ENCODE measurements around the gene MRAS.

Gene MRAS

GRCh38 chr3:138389841-138390581 is 41.6 kb downstream of the MRAS start:
- H3K27me3 ChIP-seq (ENCODE audit: control insufficient read depth, insufficient read depth, low read length): no peaks in the 10 kb centered on the region
- no peak overlapping the region for H3K27ac ChIP-seq (ENCODE audit: low read length)
- no peaks in the 10 kb centered on the region; the same call in 1 of the 2 replicates for H3K4me1 ChIP-seq (ENCODE audit: control insufficient read depth, insufficient read depth, low read length)
- no CpG with 5 or more reads among the region's 9 CpGs for WGBS (ENCODE audit: insufficient coverage, insufficient read length)
- H3K4me3 ChIP-seq (ENCODE audit: low read length): no peak overlapping the region
- no peaks in the 10 kb centered on the region for H3K36me3 ChIP-seq (ENCODE audit: control insufficient read depth, insufficient read depth, low read length)
- DNase-seq (ENCODE audit: low read depth, low spot score): no peak
- H3K9me3 ChIP-seq (ENCODE audit: control insufficient read depth, insufficient read depth, low read length): no peaks in the 10 kb centered on the region

DNA sequence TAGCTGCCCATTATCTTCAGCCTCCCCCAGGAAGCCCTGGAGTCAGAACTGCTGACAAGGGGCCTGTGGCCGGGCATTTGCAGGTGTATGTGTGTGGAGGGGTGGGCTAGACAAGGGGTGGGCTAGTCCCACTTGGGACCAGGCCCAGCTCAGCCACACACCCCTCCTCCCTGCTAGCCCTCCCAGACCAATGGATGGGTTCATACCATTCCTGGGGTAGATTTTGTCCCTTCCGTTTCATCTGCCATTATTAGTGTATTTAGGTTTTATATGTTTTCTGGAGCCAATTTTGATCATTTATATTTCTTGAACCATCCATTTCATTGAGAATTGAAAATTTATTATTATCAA is 42.2 kb downstream of the MRAS start:
- H3K27me3 ChIP-seq (ENCODE audit: control insufficient read depth, insufficient read depth, low read length): no peaks in the 10 kb centered on the region
- no peak overlapping the region for H3K4me3 ChIP-seq (ENCODE audit: low read length)
- H3K36me3 ChIP-seq (ENCODE audit: control insufficient read depth, insufficient read depth, low read length): no peaks in the 10 kb centered on the region
- no CpG with 5 or more reads among the region's 2 CpGs for WGBS (ENCODE audit: insufficient coverage, insufficient read length)
- no peak for DNase-seq (ENCODE audit: low read depth, low spot score)
- H3K9me3 ChIP-seq (ENCODE audit: control insufficient read depth, insufficient read depth, low read length): no peaks in the 10 kb centered on the region
- H3K4me1 ChIP-seq (ENCODE audit: control insufficient read depth, insufficient read depth, low read length): no peaks in the 10 kb centered on the region; the same call in 1 of the 2 replicates
- no peak overlapping the region for H3K27ac ChIP-seq (ENCODE audit: low read length)

DNA sequence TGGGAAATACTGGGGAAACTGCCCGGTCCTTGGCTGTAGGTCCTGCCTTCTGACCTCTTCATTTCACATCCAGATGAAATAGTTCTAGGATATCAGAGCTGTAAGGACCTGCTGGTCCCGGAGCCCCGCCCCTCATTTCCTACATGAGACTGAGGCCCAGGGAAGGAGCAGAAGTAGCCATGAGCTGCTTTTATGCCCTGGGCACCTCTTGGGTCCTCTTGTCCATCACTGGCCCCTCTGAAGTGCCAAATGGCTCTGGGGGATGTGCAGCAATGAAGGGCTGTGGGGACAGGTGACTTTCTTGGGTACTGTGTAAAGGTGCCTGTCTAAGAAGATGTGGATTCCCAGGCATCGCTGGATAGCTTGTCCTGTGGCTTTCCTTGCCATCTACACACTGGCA is 45.8 kb downstream of the MRAS start:
- DNase-seq (ENCODE audit: low read depth, low spot score): no peak
- H3K4me1 ChIP-seq (ENCODE audit: control insufficient read depth, insufficient read depth, low read length): no peaks in the 10 kb centered on the region; the same call in 1 of the 2 replicates
- H3K4me3 ChIP-seq (ENCODE audit: low read length): no peak overlapping the region
- WGBS (ENCODE audit: insufficient coverage, insufficient read length): no CpG with 5 or more reads among the region's 4 CpGs
- H3K27me3 ChIP-seq (ENCODE audit: control insufficient read depth, insufficient read depth, low read length): no peaks in the 10 kb centered on the region
- H3K36me3 ChIP-seq (ENCODE audit: control insufficient read depth, insufficient read depth, low read length): no peaks in the 10 kb centered on the region
- no peaks in the 10 kb centered on the region for H3K9me3 ChIP-seq (ENCODE audit: control insufficient read depth, insufficient read depth, low read length)
- no peak overlapping the region for H3K27ac ChIP-seq (ENCODE audit: low read length)

- Histone ChIP-seq H3K9me3 (ENCODE audit: control insufficient read depth, insufficient read depth, low read length) (no peaks in the 10 kb centered on the region), H3K4me3 (ENCODE audit: low read length) (no peak overlapping the region), H3K36me3 (ENCODE audit: control insufficient read depth, insufficient read depth, low read length) (no peaks in the 10 kb centered on the region), H3K4me1 (ENCODE audit: control insufficient read depth, insufficient read depth, low read length) (no peaks in the 10 kb centered on the region; the same call in 1 of the 2 replicates), H3K27me3 (ENCODE audit: control insufficient read depth, insufficient read depth, low read length) (no peaks in the 10 kb centered on the region), H3K27ac (ENCODE audit: low read length) (no peak overlapping the region)
- no peak for DNase-seq (ENCODE audit: low read depth, low spot score)
- no CpG with 5 or more reads among the region's 5 CpGs for WGBS (ENCODE audit: insufficient coverage, insufficient read length)
These were observed 46.3 kb downstream of the MRAS start for GRCh38 chr3:138394686-138395085.

DNA sequence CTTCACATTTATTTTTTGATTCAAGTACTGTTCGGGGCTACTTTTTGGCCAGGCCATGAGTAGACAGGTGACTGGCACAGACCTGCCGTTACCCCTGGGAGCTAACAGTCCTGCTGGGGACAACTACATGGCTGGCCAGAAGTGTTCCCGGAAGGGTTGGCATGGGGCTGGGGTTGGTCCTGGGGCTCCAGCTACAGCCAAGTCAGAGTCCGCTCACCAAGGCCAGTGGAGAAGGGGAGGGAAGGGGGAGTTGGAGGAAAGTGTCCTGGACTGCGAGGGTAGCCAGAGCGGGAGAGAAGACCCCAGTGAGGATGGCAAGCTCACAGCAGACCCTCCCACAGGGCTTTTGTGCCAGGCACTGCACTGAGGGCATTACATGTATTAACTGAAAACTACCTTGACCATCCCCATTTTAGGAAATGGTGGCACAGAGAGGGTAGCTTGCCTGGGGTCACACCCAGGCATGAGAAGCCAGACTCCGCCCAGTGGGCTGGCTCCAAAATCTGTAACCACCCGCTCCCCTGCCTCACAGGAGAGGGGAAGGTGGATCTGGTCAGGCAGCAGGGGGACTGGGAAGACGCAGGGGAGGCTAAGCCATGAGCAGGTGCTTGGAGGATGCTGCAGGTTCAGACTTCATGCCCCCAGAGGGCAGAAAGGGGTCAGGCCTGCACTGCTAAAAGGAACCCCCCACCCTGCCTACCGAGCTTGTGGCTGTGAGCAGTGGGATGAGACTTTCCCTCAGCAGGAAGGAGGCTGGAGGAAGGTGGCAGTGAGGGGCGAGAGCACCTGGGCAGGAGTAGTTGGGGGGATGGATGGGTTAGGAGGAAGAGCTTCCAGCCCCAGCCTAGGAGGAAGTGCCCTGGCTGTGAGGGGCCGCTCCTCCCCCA is 47.7 kb downstream of the MRAS start:
- DNase-seq (ENCODE audit: low read depth, low spot score): no peak
- no CpG with 5 or more reads among the region's 12 CpGs for WGBS (ENCODE audit: insufficient coverage, insufficient read length)
- Histone ChIP-seq H3K36me3 (ENCODE audit: control insufficient read depth, insufficient read depth, low read length) (no peaks in the 10 kb centered on the region), H3K27me3 (ENCODE audit: control insufficient read depth, insufficient read depth, low read length) (no peaks in the 10 kb centered on the region), H3K4me3 (ENCODE audit: low read length) (no peak overlapping the region), H3K27ac (ENCODE audit: low read length) (no peak overlapping the region), H3K4me1 (ENCODE audit: control insufficient read depth, insufficient read depth, low read length) (no peaks in the 10 kb centered on the region; the same call in 1 of the 2 replicates), H3K9me3 (ENCODE audit: control insufficient read depth, insufficient read depth, low read length) (no peaks in the 10 kb centered on the region)

- H3K4me3 ChIP-seq (ENCODE audit: low read length): no peak overlapping the region
- no peaks in the 10 kb centered on the region; the same call in 1 of the 2 replicates for H3K4me1 ChIP-seq (ENCODE audit: control insufficient read depth, insufficient read depth, low read length)
- H3K36me3 ChIP-seq (ENCODE audit: control insufficient read depth, insufficient read depth, low read length): no peaks in the 10 kb centered on the region
- DNase-seq (ENCODE audit: low read depth, low spot score): no peak
- no peaks in the 10 kb centered on the region for H3K27me3 ChIP-seq (ENCODE audit: control insufficient read depth, insufficient read depth, low read length)
- no peaks in the 10 kb centered on the region for H3K9me3 ChIP-seq (ENCODE audit: control insufficient read depth, insufficient read depth, low read length)
- H3K27ac ChIP-seq (ENCODE audit: low read length): no peak overlapping the region
- no CpG with 5 or more reads among the region's 14 CpGs for WGBS (ENCODE audit: insufficient coverage, insufficient read length)
These were observed 48.5 kb downstream of the MRAS start for GRCh38 chr3:138396752-138397410.

DNA sequence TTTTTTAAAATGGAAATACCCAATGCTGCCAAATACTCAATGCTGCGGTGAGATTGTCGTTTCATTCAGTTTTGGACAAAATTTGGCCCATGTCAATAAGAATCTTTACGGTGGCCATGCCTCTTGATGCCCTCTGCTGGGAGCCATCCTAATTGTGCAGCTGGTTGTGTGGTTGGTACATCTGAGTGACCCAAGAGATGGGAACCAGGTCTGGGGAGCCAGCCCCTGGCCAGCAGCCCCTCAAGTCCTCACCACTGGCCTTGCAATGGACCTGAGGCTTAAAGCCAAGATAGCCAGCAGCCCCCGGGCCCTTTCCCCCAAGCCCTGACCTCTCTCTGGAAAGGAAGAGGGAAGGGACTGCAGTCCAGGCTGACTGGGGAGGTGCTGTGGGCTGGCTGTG is 49.6 kb downstream of the MRAS start:
- no peaks in the 10 kb centered on the region for H3K27me3 ChIP-seq (ENCODE audit: control insufficient read depth, insufficient read depth, low read length)
- no peak overlapping the region for H3K4me3 ChIP-seq (ENCODE audit: low read length)
- WGBS (ENCODE audit: insufficient coverage, insufficient read length): no CpG with 5 or more reads among the region's 4 CpGs
- no peaks in the 10 kb centered on the region for H3K36me3 ChIP-seq (ENCODE audit: control insufficient read depth, insufficient read depth, low read length)
- no peaks in the 10 kb centered on the region for H3K9me3 ChIP-seq (ENCODE audit: control insufficient read depth, insufficient read depth, low read length)
- DNase-seq (ENCODE audit: low read depth, low spot score): no peak
- peaks cover 2% of the 10 kb centered on the region for H3K4me1 ChIP-seq (ENCODE audit: control insufficient read depth, insufficient read depth, low read length)
- no peak overlapping the region for H3K27ac ChIP-seq (ENCODE audit: low read length)

- no CpG with 5 or more reads among the region's 11 CpGs for whole genome bisulfite sequencing (ENCODE audit: insufficient coverage, insufficient read length)
- Histone ChIP-seq H3K9me3 (ENCODE audit: control insufficient read depth, insufficient read depth, low read length) (no peaks in the 10 kb centered on the region), H3K27ac (ENCODE audit: low read length) (no peak overlapping the region), H3K36me3 (ENCODE audit: control insufficient read depth, insufficient read depth, low read length) (no peaks in the 10 kb centered on the region), H3K4me3 (ENCODE audit: low read length) (no peak overlapping the region), H3K27me3 (ENCODE audit: control insufficient read depth, insufficient read depth, low read length) (no peaks in the 10 kb centered on the region), H3K4me1 (ENCODE audit: control insufficient read depth, insufficient read depth, low read length) (peaks cover 2% of the 10 kb centered on the region)
- DNase-seq (ENCODE audit: low read depth, low spot score): no peak
These were observed 50.6 kb downstream of the MRAS start for GRCh38 chr3:138398791-138399575.

DNA sequence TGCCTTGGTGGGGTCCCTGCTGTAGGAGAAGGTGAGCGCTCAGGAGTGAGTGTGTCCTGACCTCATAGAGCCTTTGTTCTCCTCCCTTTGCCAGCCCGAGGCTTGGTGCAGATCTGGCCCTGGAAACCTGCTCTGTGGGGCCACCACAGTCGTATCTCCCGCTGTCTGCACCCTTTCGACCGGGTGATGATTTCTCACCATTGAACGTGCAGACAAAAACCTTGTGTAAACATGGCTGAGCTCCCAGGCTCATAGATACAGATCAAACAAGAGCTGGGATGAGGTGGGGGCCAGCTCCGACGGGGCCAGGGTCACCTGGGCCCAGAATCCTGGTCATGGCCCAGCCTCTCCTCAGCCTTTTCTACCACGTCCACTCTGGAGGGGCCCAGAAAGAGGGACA is 51.4 kb downstream of the MRAS start:
- Histone ChIP-seq H3K27me3 (ENCODE audit: control insufficient read depth, insufficient read depth, low read length) (no peaks in the 10 kb centered on the region), H3K27ac (ENCODE audit: low read length) (no peak overlapping the region), H3K36me3 (ENCODE audit: control insufficient read depth, insufficient read depth, low read length) (no peaks in the 10 kb centered on the region), H3K4me3 (ENCODE audit: low read length) (no peak overlapping the region), H3K9me3 (ENCODE audit: control insufficient read depth, insufficient read depth, low read length) (no peaks in the 10 kb centered on the region), H3K4me1 (ENCODE audit: control insufficient read depth, insufficient read depth, low read length) (peaks cover 2% of the 10 kb centered on the region)
- no peak for DNase-seq (ENCODE audit: low read depth, low spot score)
- no CpG with 5 or more reads among the region's 10 CpGs for WGBS (ENCODE audit: insufficient coverage, insufficient read length)

DNA sequence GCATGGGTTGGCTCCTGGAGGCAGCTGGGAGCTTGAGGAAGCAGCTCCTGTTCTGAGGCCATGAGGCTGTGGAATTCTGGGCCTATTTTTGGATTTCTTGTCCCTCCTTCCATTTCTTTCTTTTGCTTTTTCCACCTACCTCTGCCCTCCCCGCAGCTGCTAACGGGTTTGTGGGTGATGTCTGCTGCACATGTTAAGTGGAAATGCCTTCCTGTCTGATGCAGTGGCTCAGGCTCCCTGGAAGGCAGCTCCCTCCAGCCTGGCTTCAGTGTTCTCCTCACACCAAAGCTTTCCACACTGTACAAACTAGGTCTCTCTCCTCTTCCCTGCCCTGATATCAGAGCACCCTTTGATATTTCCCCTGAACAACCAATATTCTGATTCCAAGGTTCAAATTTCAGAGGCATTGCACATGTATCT is 52.3 kb downstream of the MRAS start:
- DNase-seq (ENCODE audit: low read depth, low spot score): no peak
- Histone ChIP-seq H3K4me3 (ENCODE audit: low read length) (no peak overlapping the region), H3K4me1 (ENCODE audit: control insufficient read depth, insufficient read depth, low read length) (peaks cover 2% of the 10 kb centered on the region), H3K27ac (ENCODE audit: low read length) (no peak overlapping the region), H3K36me3 (ENCODE audit: control insufficient read depth, insufficient read depth, low read length) (no peaks in the 10 kb centered on the region), H3K27me3 (ENCODE audit: control insufficient read depth, insufficient read depth, low read length) (no peaks in the 10 kb centered on the region), H3K9me3 (ENCODE audit: control insufficient read depth, insufficient read depth, low read length) (no peaks in the 10 kb centered on the region)
- no CpG with 5 or more reads among the region's 2 CpGs for WGBS (ENCODE audit: insufficient coverage, insufficient read length)
